Measurements from ENCODE around the gene CROCC2.

GRCh38 chr2:241031436-241032165 lies 125.5 kb downstream of the CROCC2 start:
- TF ChIP-seq ZNF777 (tag by site-specific recombination; IDR thresholded peaks at IDR 0.05; ENCODE audit: borderline replicate concordance) (no peak), ZBTB21 (tag by site-specific recombination; IDR thresholded peaks at IDR 0.05) (no peak), CTCF (tag by site-specific recombination; IDR thresholded peaks at IDR 0.05) (no peak), ZNF302 (tag by site-specific recombination; IDR thresholded peaks at IDR 0.05; ENCODE audit: low read depth) (no peak)
